ENCODE results near the gene DEAF1.

- TF ChIP-seq POLR2A (IDR thresholded peaks at IDR 0.05; ENCODE audit: low read length) = no peak
- no peak for TF ChIP-seq GATA1 (IDR thresholded peaks at IDR 0.05; ENCODE audit: low read depth, low read length)
These were observed 7.3 kb downstream of the DEAF1 start for GRCh38 chr11:687751-688150.
